Psoas muscle (tissue), 8 donors: ENCODE data around the gene RRAGB. TPM values are rescaled to one million over a fixed set of nuclear protein-coding genes. Genes with fewer than 3 reads are reported as not detected.
"Not testable (repeated sequence)": the region's sequence is repeated elsewhere in the genome, so short reads cannot be mapped to it uniquely, and the experiment has no call there.

Source experiments
- ATAC-seq, 4 donors: fragments of 200-7000 bp; cut with Tn5 transposase; one replicate each; pipeline ENCODE4 v1.9.1; 2020; ENCODE audit warnings: moderate library complexity in 3 of 4, mild to moderate bottlenecking in 2 of 4
- DNase-seq, 2 donors: peaks; one replicate each; pipeline ENCODE4 v3.0.0-alpha.2; 2020
- H3K27ac ChIP-seq: fragments of 200-600 bp; one replicate; pipeline ENCODE4 v1.8.0; 2022
- H3K27me3 ChIP-seq, 3 donors: fragments of 200-600 bp in 1 of 3; one replicate each; pipeline versions ENCODE4 v1.6.1 to v1.8.0; 2013 to 2022; ENCODE audit warnings: low read length in 2 of 3, mild to moderate bottlenecking in 2 of 3, moderate library complexity in 1 of 3; ENCODE audit not compliant: insufficient read depth in 3 of 3
- H3K36me3 ChIP-seq, 2 donors: fragments of 200-600 bp in 1 of 2; one replicate each; pipeline versions ENCODE4 v1.6.1 to v1.8.0; 2013 to 2022; ENCODE audit warnings: low read depth in 1 of 2, mild to moderate bottlenecking in 1 of 2, moderate library complexity in 1 of 2; ENCODE audit not compliant: insufficient read depth in 1 of 2
- H3K4me1 ChIP-seq: fragments of 200-600 bp; one replicate; pipeline ENCODE4 v1.8.0; 2022
- H3K4me3 ChIP-seq: fragments of 200-600 bp; one replicate; pipeline ENCODE4 v1.8.0; 2022; ENCODE audit warnings: mild to moderate bottlenecking
- H3K9me3 ChIP-seq: fragments of 200-600 bp; one replicate; pipeline ENCODE4 v1.8.0; 2022
- WGBS, 3 donors: extraction: QIAGEN DNeasy Blood & Tissue Kit; methylation state at CpG; one replicate each; pipeline versions ENCODE4 v1.1.6 to v1.1.7; 2013; 5-methylcytosine and 5-hydroxymethylcytosine counted together
- intact Hi-C, 2 donors: fragments of 100-400 bp; cut with DNase I; formaldehyde crosslinking; loops; one replicate each; pipeline versions ENCODE4 v1.11.0 to v1.14.2; 2022
- polyA plus RNA-seq, 3 donors: library from polyadenylated mRNA; stranded (reverse); fragments of 200-250 nt; gene quantifications; one replicate each; pipeline ENCODE4 v1.2.3, GENCODE V29; 2013
- total RNA-seq, 4 donors: library from RNA; stranded (reverse); fragmentation: NEBNext Ultra II Directional in 2 of 4; extraction: Animal tissue kit (Norgen Biotek cat#: 25700) in 2 of 4; gene quantifications; one replicate each; pipeline versions ENCODE4 v1.2.1 to v1.2.4, GENCODE V29; 2021 to 2023
- TF ChIP-seq, protein P1 (sequence below): fragments of 200-600 bp; IDR thresholded peaks from one replicate; pipeline ENCODE4 v1.8.0; 2022; ENCODE audit warnings: antibody characterized with exemption
- donor health status: healthy with polysubstance abuse.
- donor health status: DM: no; HTN: no; CAD: no; lungs with moderate emphysema.
- donor health status: Bipolar disorder and iron deficiency.
- donor health status: healthy.
- donor health status: DM: yes; HTN: yes; CAD: no.
- donor health status: DM: no; HTN: no; CAD: no.
- donor health status: DM: no; HTN: no; CAD: no.
- donor health status: DM: yes; HTN: yes; CAD: no.

RRAGB gene
- total and polyA plus RNA-seq, 7 donors, result 5.2 to 11.8 (median 7.8) TPM

- Histone ChIP-seq H3K27me3 (no peaks in the 10 kb centered on the region), H3K36me3 (peaks cover 0 to 41% of the 10 kb centered on the region in 2 donors), H3K4me3 (no peak overlapping the region), H3K27ac (no peak overlapping the region), H3K4me1 (no peaks in the 10 kb centered on the region), H3K9me3 (no peaks in the 10 kb centered on the region)
- DNase-seq (no peak), ATAC-seq (no peak)
- intact Hi-C loops, result no loop called here
- TF ChIP-seq, protein P1, sequence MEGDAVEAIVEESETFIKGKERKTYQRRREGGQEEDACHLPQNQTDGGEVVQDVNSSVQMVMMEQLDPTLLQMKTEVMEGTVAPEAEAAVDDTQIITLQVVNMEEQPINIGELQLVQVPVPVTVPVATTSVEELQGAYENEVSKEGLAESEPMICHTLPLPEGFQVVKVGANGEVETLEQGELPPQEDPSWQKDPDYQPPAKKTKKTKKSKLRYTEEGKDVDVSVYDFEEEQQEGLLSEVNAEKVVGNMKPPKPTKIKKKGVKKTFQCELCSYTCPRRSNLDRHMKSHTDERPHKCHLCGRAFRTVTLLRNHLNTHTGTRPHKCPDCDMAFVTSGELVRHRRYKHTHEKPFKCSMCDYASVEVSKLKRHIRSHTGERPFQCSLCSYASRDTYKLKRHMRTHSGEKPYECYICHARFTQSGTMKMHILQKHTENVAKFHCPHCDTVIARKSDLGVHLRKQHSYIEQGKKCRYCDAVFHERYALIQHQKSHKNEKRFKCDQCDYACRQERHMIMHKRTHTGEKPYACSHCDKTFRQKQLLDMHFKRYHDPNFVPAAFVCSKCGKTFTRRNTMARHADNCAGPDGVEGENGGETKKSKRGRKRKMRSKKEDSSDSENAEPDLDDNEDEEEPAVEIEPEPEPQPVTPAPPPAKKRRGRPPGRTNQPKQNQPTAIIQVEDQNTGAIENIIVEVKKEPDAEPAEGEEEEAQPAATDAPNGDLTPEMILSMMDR, result no peak
- 87 to 95% (median 94%) methylated on average over 4 of the region's 4 CpGs for WGBS, 3 donors
These were observed 40.5 kb downstream of the RRAGB start for GRCh38 chrX:55758033-55758432.

- TF ChIP-seq, protein P1, result no peak
- WGBS, 3 donors, result 75 to 100% (median 96%) methylated on average over 1 of the region's 1 CpG
- ATAC-seq, result no peak
- no peaks in the 10 kb centered on the region for H3K9me3 ChIP-seq
- H3K4me3 ChIP-seq, result no peak overlapping the region
- intact Hi-C loops, result no loop called here
- peaks cover 0 to 29% of the 10 kb centered on the region in 2 donors for H3K36me3 ChIP-seq
- H3K27me3 ChIP-seq, result no peaks in the 10 kb centered on the region
- no peak for DNase-seq
- H3K27ac ChIP-seq, result no peak overlapping the region
- no peaks in the 10 kb centered on the region for H3K4me1 ChIP-seq
These were observed 41.9 kb downstream of the RRAGB start for GRCh38 chrX:55759478-55759877.

- Histone ChIP-seq H3K27ac (no peak overlapping the region), H3K4me3 (no peak overlapping the region), H3K9me3 (no peaks in the 10 kb centered on the region), H3K27me3 (no peaks in the 10 kb centered on the region), H3K4me1 (no peaks in the 10 kb centered on the region), H3K36me3 (no peaks in the 10 kb centered on the region)
- 48 to 84% (median 77%) methylated on average over 1 of the region's 1 CpG for WGBS, 3 donors
- DNase-seq, result no peak
- ATAC-seq, result no peak
- intact Hi-C loops, result no loop called here
- TF ChIP-seq, protein P1, result no peak
These were observed 49.6 kb downstream of the RRAGB start for GRCh38 chrX:55767100-55767499.

GRCh38 chrX:55774419-55774818, 56.9 kb downstream of the RRAGB start:
- H3K27me3 ChIP-seq, ATAC-seq, intact Hi-C loops, DNase-seq, H3K27ac ChIP-seq, H3K9me3 ChIP-seq, H3K4me3 ChIP-seq, H3K4me1 ChIP-seq, H3K36me3 ChIP-seq: not testable (repeated sequence)
- WGBS, 3 donors, result 58 to 72% (median 64%) methylated on average over 6 of the region's 6 CpGs

GRCh38 chrX:55777596-55777995, 60.0 kb downstream of the RRAGB start:
- Histone ChIP-seq H3K36me3 (no peaks in the 10 kb centered on the region), H3K27me3 (no peaks in the 10 kb centered on the region), H3K4me3 (no peak overlapping the region), H3K27ac (no peak overlapping the region), H3K4me1 (no peaks in the 10 kb centered on the region), H3K9me3 (no peaks in the 10 kb centered on the region)
- TF ChIP-seq, protein P1, result no peak
- intact Hi-C loops, result no loop called here
- ATAC-seq (no peak), DNase-seq (no peak)
- WGBS, 3 donors, result 71 to 92% (median 91%) methylated on average over 2 of the region's 2 CpGs
